ENCODE measurements around the gene ZNF853. TPM values are rescaled to one million over a fixed set of nuclear protein-coding genes. Genes with fewer than 3 reads are reported as not detected.

ZNF853 gene
- total and polyA plus RNA-seq, 2 of the 8 experiments (the other 6 are each of a cell fraction or from before 2014, with no cell fraction given), result 4.3 to 5.7 TPM

DNA sequence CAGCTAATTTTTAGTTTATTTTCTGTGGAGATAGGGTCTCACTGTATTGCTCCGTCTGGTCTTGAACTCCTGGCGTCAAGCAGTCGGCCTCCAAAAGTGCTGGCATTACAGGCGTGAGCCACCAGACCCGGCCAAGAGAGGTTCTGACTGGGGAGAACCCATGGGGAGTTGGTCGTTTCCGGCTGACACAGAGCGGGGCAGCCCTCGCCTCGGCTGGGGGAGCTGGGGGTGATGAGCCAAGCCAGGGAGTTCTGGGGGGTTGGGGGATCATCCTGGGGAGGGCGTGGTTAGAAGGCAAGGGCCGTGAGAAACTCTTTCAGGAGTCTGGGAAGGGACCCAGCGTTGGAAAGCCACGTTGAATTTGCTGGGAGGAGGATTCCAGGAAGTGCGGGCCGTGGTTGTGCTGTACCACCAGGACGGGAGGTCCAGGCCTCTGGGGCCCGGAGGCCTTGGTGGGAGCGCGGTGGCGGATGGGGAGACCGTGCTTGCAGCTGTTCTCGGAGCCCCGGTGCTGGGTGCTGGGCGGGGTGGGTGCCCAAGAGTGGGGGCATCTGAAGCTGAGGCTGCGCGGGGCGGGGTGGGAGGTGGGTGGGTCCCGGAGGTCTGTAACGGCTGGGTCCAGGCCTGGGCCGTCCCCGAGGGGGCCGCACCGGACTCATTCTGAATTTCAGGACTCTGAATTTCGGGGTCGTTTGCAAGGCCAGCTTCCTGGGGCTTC, 8.4 kb upstream of the ZNF853 start (continued):
- TF ChIP-seq, protein P1, sequence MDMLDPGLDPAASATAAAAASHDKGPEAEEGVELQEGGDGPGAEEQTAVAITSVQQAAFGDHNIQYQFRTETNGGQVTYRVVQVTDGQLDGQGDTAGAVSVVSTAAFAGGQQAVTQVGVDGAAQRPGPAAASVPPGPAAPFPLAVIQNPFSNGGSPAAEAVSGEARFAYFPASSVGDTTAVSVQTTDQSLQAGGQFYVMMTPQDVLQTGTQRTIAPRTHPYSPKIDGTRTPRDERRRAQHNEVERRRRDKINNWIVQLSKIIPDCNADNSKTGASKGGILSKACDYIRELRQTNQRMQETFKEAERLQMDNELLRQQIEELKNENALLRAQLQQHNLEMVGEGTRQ (IDR thresholded peaks at IDR 0.05; ENCODE audit: low read length), result no peak
- no peak for TF ChIP-seq JUND (IDR thresholded peaks at IDR 0.05; ENCODE audit: low read length)
